ENCODE measurements around the gene TRUB2. TPM values are rescaled to one million over a fixed set of nuclear protein-coding genes. Genes with fewer than 3 reads are reported as not detected.
"Not testable (repeated sequence)": the region's sequence is repeated elsewhere in the genome, so short reads cannot be mapped to it uniquely, and the experiment has no call there.

Gene TRUB2
- total RNA-seq, 4 donors from 2014 or later, result 7.1 to 18.1 (median 14.3) TPM

GRCh38 chr9:128280084-128280622 lies 42.1 kb downstream of the TRUB2 start:
- intact Hi-C loops (cut with DNase I; ENCODE audit: low total_unique reads), result no loop called here
- H3K27me3 ChIP-seq, result no peaks in the 10 kb centered on the region
- H3K4me1 ChIP-seq, result peaks cover 11 to 16% of the 10 kb centered on the region in 2 donors
- H3K4me3 ChIP-seq, result no peak overlapping the region
- in situ Hi-C loops (cut with MboI; ENCODE audit: low sequenced_read_pairs in 4 of 4), result no loop called here
- ATAC-seq, result no peak
- TF ChIP-seq CTCF (IDR thresholded peaks at IDR 0.05 in 4 of 5, conservative IDR thresholded peaks at IDR 0.05 in 1 of 5) (no peak), POLR2A (IDR thresholded peaks at IDR 0.05) (no peak)
- no peak overlapping the region for H3K27ac ChIP-seq
- no peak for DNase-seq
- H3K36me3 ChIP-seq, result no peaks in the 10 kb centered on the region
- no peaks in the 10 kb centered on the region for H3K9me3 ChIP-seq

- in situ Hi-C loops (cut with MboI; ENCODE audit: low sequenced_read_pairs in 4 of 4); DNase-seq; H3K27me3 ChIP-seq; H3K4me3 ChIP-seq; intact Hi-C loops (cut with DNase I; ENCODE audit: low total_unique reads); H3K9me3 ChIP-seq; H3K36me3 ChIP-seq; ATAC-seq: not testable (repeated sequence)
- Histone ChIP-seq H3K27ac (peak overlapping the region in 2 of 4 donors; percentile 38 to 42), H3K4me1 (peaks cover 19 to 23% of the 10 kb centered on the region in 2 donors)
Measured at GRCh38 chr9:128279088-128280073, 42.9 kb downstream of the TRUB2 start.

GRCh38 chr9:128276574-128277270 lies 45.5 kb downstream of the TRUB2 start:
- TF ChIP-seq CTCF (IDR thresholded peaks at IDR 0.05 in 4 of 5, conservative IDR thresholded peaks at IDR 0.05 in 1 of 5) (peak in 1 of 5 experiments; percentile 7), POLR2A (IDR thresholded peaks at IDR 0.05) (no peak)
- DNase-seq (peak in 1 of 2 donors; percentile 27), ATAC-seq (peak; percentile 13 to 21)
- peaks cover 0 to 25% of the 10 kb centered on the region in 2 donors for H3K36me3 ChIP-seq
- in situ Hi-C loops (cut with MboI; ENCODE audit: low sequenced_read_pairs in 4 of 4), result no loop called here
- no peaks in the 10 kb centered on the region for H3K9me3 ChIP-seq
- peak overlapping the region; percentile 89 to 93 (median 92) for H3K27ac ChIP-seq
- peaks cover 19 to 29% of the 10 kb centered on the region in 2 donors for H3K4me1 ChIP-seq
- peak overlapping the region; percentile 85 to 99 (median 94) for H3K4me3 ChIP-seq
- intact Hi-C loops (cut with DNase I; ENCODE audit: low total_unique reads), result loop anchor here (1.0 to 2.0 kb wide), 2 partner anchors 46 to 63 kb away; partner anchors contain the start of genes COQ4 and TRUB2
- no peaks in the 10 kb centered on the region for H3K27me3 ChIP-seq

GRCh38 chr9:128276008-128276573 lies 46.2 kb downstream of the TRUB2 start, which contains the start of gene SWI5:
Gene SWI5, plus strand, starts transcription at chr9:128276276.
- peak within 1 kb of the TSS; percentile 85 to 99 (median 94) for H3K4me3 ChIP-seq
- in situ Hi-C loops (cut with MboI; ENCODE audit: low sequenced_read_pairs in 4 of 4), result no loop called here
- no peaks in the 10 kb centered on the region for H3K27me3 ChIP-seq
- H3K4me1 ChIP-seq, result peaks cover 19 to 29% of the 10 kb centered on the region in 2 donors
- no peaks in the 10 kb centered on the region for H3K9me3 ChIP-seq
- peaks cover 0 to 31% of the 10 kb centered on the region in 2 donors for H3K36me3 ChIP-seq
- TF ChIP-seq POLR2A (IDR thresholded peaks at IDR 0.05) (peak; percentile 91 to 95), CTCF (IDR thresholded peaks at IDR 0.05 in 4 of 5, conservative IDR thresholded peaks at IDR 0.05 in 1 of 5) (no peak)
- peak within 1 kb of the TSS; percentile 91 to 93 (median 92) for H3K27ac ChIP-seq
- DNase-seq (peak; percentile 100), ATAC-seq (peak; percentile 94 to 97)
- intact Hi-C loops (cut with DNase I; ENCODE audit: low total_unique reads), result loop anchor here (1.0 to 2.0 kb wide), 2 partner anchors 47 to 63 kb away; partner anchors contain the start of genes COQ4 and TRUB2

Data from gastrocnemius medialis (tissue), 4 donors.